ENCODE results near the gene CCL2. TPM values are rescaled to one million over a fixed set of nuclear protein-coding genes. Genes with fewer than 3 reads are reported as not detected.

CCL2 gene
- total and polyA plus RNA-seq, 2 experiments from 2014 or later: 1.5 to 18.5 TPM

DNA sequence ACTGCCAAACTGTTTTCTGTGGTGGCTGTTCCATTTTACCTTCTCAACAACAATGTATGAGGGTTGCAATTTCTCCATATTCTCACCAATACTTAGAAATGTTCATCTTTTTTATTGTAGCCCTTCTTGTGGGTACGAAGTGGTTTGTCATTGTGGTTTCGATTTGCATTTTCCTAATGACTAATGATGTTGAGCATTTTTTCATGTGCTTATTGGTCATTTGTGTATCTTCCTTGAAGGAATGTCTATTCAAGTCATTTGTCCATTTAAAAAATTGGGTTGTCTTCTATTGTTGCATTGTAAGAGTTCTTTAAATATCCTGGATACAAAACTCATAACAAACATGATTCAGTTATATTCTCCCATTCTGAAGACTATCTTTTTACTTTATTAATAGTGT lies 47.5 kb upstream of the CCL2 start:
- no peaks in the 10 kb centered on the region for H3K36me3 Mint-ChIP-seq (ENCODE audit: low read depth)
- Histone ChIP-seq H3K79me2 (replicated peaks; ENCODE audit: insufficient read depth) (no peaks in the 10 kb centered on the region), H2AFZ (no peak overlapping the region), H4K20me1 (replicated peaks; ENCODE audit: insufficient read depth) (no peaks in the 10 kb centered on the region), H3F3A (replicated peaks; ENCODE audit: low read depth) (no peaks in the 10 kb centered on the region), H3K36me3 (ENCODE audit: insufficient read depth) (no peaks in the 10 kb centered on the region), H3K4me1 (ENCODE audit: insufficient read depth) (no peaks in the 10 kb centered on the region), H3K4me2 (no peak overlapping the region), H3K9me2 (ENCODE audit: insufficient read depth) (no peaks in the 10 kb centered on the region), H3K27ac (ENCODE audit: low read depth) (no peak overlapping the region), H3K4me3 (no peak overlapping the region), H3K27me3 (ENCODE audit: insufficient read depth) (no peaks in the 10 kb centered on the region)
- peaks cover 2% of the 10 kb centered on the region for H3K27me3 Mint-ChIP-seq (ENCODE audit: insufficient read depth, low read depth, poor library complexity)
- H3K27ac Mint-ChIP-seq: no peak overlapping the region
- DNase-seq (ENCODE audit: low spot score): no peak
- H3K4me1 Mint-ChIP-seq: no peaks in the 10 kb centered on the region
- H3K4me3 Mint-ChIP-seq: no peak overlapping the region
- ATAC-seq: no peak
- TF ChIP-seq CREB1 (CRISPR knock-in tag; IDR thresholded peaks at IDR 0.05; ENCODE audit: low read depth): no peak
- TF ChIP-seq, protein P1, sequence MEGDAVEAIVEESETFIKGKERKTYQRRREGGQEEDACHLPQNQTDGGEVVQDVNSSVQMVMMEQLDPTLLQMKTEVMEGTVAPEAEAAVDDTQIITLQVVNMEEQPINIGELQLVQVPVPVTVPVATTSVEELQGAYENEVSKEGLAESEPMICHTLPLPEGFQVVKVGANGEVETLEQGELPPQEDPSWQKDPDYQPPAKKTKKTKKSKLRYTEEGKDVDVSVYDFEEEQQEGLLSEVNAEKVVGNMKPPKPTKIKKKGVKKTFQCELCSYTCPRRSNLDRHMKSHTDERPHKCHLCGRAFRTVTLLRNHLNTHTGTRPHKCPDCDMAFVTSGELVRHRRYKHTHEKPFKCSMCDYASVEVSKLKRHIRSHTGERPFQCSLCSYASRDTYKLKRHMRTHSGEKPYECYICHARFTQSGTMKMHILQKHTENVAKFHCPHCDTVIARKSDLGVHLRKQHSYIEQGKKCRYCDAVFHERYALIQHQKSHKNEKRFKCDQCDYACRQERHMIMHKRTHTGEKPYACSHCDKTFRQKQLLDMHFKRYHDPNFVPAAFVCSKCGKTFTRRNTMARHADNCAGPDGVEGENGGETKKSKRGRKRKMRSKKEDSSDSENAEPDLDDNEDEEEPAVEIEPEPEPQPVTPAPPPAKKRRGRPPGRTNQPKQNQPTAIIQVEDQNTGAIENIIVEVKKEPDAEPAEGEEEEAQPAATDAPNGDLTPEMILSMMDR (conservative IDR thresholded peaks at IDR 0.05; ENCODE audit: low read depth in 2 of 2): no peak
- TF ChIP-seq REST (IDR thresholded peaks at IDR 0.05; ENCODE audit: unreplicated experiment): no peak
- H3K9me3 Mint-ChIP-seq: peaks cover 3% of the 10 kb centered on the region; the same call in 2 of the 3 replicates

DNA sequence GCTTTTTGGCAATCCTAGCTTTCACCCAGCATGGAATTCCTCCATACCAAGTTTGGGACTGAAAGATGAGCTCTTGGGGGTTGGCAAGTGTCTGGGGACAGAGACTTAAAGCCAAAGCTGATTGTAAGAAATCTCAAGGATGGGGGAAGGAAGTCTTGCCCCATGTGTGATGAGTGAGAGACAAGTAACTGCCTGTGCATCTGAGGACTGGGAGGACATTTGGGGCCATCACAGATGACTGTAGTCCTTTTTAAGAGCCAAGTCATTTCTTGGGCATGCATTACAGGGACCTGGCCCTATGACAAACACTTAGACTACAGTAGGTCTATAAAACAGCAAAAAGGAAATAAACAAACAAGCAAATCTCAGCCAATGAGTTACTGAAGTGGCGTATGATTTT lies 36.3 kb upstream of the CCL2 start:
- Mint-ChIP-seq H3K27me3 (ENCODE audit: insufficient read depth, low read depth, poor library complexity) (no peaks in the 10 kb centered on the region), H3K27ac (no peak overlapping the region), H3K36me3 (ENCODE audit: low read depth) (peaks cover 15% of the 10 kb centered on the region), H3K4me1 (no peaks in the 10 kb centered on the region), H3K9me3 (peaks cover 43% of the 10 kb centered on the region), H3K4me3 (no peak overlapping the region)
- H3K4me1 ChIP-seq (ENCODE audit: insufficient read depth): no peaks in the 10 kb centered on the region
- no peaks in the 10 kb centered on the region for H3K27me3 ChIP-seq (ENCODE audit: insufficient read depth)
- H3K27ac ChIP-seq (ENCODE audit: low read depth): no peak overlapping the region
- no peaks in the 10 kb centered on the region for H3F3A ChIP-seq (replicated peaks; ENCODE audit: low read depth)
- no peak overlapping the region for H3K4me2 ChIP-seq
- H3K36me3 ChIP-seq (ENCODE audit: insufficient read depth): no peaks in the 10 kb centered on the region
- H3K79me2 ChIP-seq (replicated peaks; ENCODE audit: insufficient read depth): no peaks in the 10 kb centered on the region
- DNase-seq (ENCODE audit: low spot score) (no peak), ATAC-seq (no peak)
- H4K20me1 ChIP-seq (replicated peaks; ENCODE audit: insufficient read depth): no peaks in the 10 kb centered on the region
- H3K9me2 ChIP-seq (ENCODE audit: insufficient read depth): 0 out of 2 replicates have a peak, but pooled peaks cover 16% of the 10 kb centered on the region
- no peak overlapping the region for H2AFZ ChIP-seq
- no peak overlapping the region for H3K4me3 ChIP-seq
- TF ChIP-seq EZH2 (IDR thresholded peaks at IDR 0.05; ENCODE audit: low read depth, unreplicated experiment) (no peak), POLR2AphosphoS5 (IDR thresholded peaks at IDR 0.05; ENCODE audit: low read depth) (no peak), STAT1 (IDR thresholded peaks at IDR 0.05; ENCODE audit: unreplicated experiment) (no peak), ZNF114 (CRISPR knock-in tag; IDR thresholded peaks at IDR 0.05) (no peak), CREB1 (CRISPR knock-in tag; IDR thresholded peaks at IDR 0.05; ENCODE audit: low read depth) (no peak), EZH2phosphoT487 (IDR thresholded peaks at IDR 0.05; ENCODE audit: unreplicated experiment) (no peak), JUNB (IDR thresholded peaks at IDR 0.05; ENCODE audit: unreplicated experiment) (no peak), ZNF462 (CRISPR knock-in tag; IDR thresholded peaks at IDR 0.05) (no peak)

Measured in GM23338 (cell line).